Spinal cord (tissue), 10 donors: Measurements from ENCODE around the gene PCDH9. TPM values are rescaled to one million over a fixed set of nuclear protein-coding genes. Genes with fewer than 3 reads are reported as not detected.

Experiments used
- DNase-seq, 6 donors: peaks; one replicate each; pipeline versions ENCODE4 v3.0.0 to v3.0.0-alpha.2; 2013 to 2015; ENCODE audit warnings: low spot score in 6 of 6, low read depth in 4 of 6
- H3K27ac ChIP-seq: one replicate; pipeline ENCODE4 v1.5.1; 2013; ENCODE audit warnings: low read depth, low read length, control low read depth
- H3K27me3 ChIP-seq: one replicate; pipeline ENCODE4 v1.6.1; 2013; ENCODE audit warnings: low read length; ENCODE audit not compliant: control insufficient read depth, insufficient read depth
- H3K36me3 ChIP-seq: one replicate; pipeline ENCODE4 v1.6.1; 2013; ENCODE audit warnings: low read length; ENCODE audit not compliant: control insufficient read depth, insufficient read depth
- H3K4me1 ChIP-seq: one replicate; pipeline ENCODE4 v1.6.1; 2013; ENCODE audit warnings: low read length; ENCODE audit not compliant: control insufficient read depth, insufficient read depth
- H3K4me3 ChIP-seq: one replicate; pipeline ENCODE4 v1.5.1; 2013; ENCODE audit warnings: low read depth, low read length, control low read depth
- H3K9me3 ChIP-seq: one replicate; pipeline ENCODE4 v1.6.1; 2013; ENCODE audit warnings: low read length; ENCODE audit not compliant: control insufficient read depth, insufficient read depth
- WGBS: methylation state at CpG from one replicate; pipeline ENCODE4 v1.1.5; 2013; ENCODE audit warnings: missing lambda C conversion rate; ENCODE audit not compliant: insufficient coverage; 5-methylcytosine and 5-hydroxymethylcytosine counted together
- polyA plus RNA-seq, 2 donors: library from polyadenylated mRNA; unstranded; fragments of 120-200 nt; gene quantifications; one replicate each; pipeline ENCODE4 v1.2.1, GENCODE V29; 2013; ENCODE audit not compliant: insufficient read length in 2 of 2
- total RNA-seq, 2 donors: library from RNA; depleted of rRNA in 1 of 2; stranded (reverse); fragments of 120-200 nt in 1 of 2; fragments of >200 nt in 1 of 2; gene quantifications; one replicate each; pipeline versions ENCODE4 v1.2.3 to v1.2.4, GENCODE V29; 2013 to 2014
- donor health status: healthy.

Gene PCDH9
- total and polyA plus RNA-seq, 4 donors, result 37.6 to 180 (median 60.7) TPM

DNA sequence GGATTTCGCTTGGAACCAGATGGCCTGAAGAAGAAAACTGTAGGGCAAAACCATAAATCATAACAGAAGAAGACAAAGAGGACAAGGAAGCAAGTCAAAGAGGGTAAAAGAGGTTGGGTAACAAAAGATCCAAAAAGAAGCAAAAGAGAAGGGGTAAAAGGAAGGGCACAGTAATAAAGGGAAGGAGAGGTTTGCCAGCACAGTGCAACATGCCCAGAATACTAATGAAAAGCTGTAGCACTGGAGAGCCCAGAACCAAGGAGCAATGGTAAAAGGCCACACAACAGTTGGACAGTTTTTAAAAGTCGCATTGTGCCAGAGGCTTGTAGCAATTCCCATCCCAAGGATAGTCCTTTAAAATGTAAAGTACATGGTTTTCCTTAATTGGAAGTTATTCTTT is 506.6 kb downstream of the PCDH9 start:
- H3K9me3 ChIP-seq, result peaks cover 2% of the 10 kb centered on the region
- no CpG with 5 or more reads among the region's 2 CpGs for WGBS
- H3K4me3 ChIP-seq, result no peak overlapping the region
- no peaks in the 10 kb centered on the region for H3K4me1 ChIP-seq
- no peaks in the 10 kb centered on the region for H3K27me3 ChIP-seq
- H3K27ac ChIP-seq, result peak overlapping the region; percentile 68
- H3K36me3 ChIP-seq, result no peaks in the 10 kb centered on the region
- DNase-seq, result peak in 5 of 6 donors; percentile 64 to 91 (median 70)

DNA sequence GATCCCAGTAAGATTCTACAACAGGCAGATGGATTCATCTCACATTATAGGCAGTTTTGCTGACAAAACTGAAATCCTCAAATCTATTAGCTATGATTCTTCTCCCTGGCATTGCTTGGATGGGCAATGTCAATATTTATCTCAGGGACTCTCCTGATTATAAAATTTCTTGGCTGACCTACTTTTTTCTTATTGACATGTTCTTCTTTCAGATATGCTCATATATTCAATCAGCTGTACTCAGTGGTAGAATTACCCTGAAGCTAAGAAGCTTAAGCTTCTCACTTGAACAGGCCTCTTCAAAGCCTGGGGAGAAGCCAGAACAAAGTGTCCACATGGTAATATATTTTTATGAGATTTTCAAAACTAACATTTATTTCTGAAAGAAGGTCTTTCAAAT is 513.6 kb downstream of the PCDH9 start:
- Histone ChIP-seq H3K9me3 (no peaks in the 10 kb centered on the region), H3K4me1 (no peaks in the 10 kb centered on the region), H3K36me3 (no peaks in the 10 kb centered on the region), H3K27ac (no peak overlapping the region), H3K4me3 (no peak overlapping the region), H3K27me3 (no peaks in the 10 kb centered on the region)
- DNase-seq, result no peak

DNA sequence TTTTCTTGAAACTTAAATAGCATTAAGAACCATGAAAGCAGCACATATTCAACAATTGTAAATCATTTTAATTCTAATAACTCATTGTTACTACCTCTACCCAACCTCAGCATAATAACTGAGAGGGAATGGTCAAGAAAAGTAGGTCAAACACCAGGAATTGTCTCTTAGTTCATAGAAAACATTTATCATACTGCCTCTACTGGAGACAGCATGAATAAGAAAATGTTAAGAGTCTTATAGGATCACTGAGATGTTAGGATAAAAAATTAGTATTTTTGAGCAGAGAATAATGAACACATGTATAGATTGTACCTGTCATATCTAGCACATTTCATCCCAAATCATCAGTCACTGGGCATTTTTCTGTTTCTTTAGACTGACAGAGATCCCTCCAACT is 515.3 kb downstream of the PCDH9 start:
- H3K27ac ChIP-seq, result no peak overlapping the region

DNA sequence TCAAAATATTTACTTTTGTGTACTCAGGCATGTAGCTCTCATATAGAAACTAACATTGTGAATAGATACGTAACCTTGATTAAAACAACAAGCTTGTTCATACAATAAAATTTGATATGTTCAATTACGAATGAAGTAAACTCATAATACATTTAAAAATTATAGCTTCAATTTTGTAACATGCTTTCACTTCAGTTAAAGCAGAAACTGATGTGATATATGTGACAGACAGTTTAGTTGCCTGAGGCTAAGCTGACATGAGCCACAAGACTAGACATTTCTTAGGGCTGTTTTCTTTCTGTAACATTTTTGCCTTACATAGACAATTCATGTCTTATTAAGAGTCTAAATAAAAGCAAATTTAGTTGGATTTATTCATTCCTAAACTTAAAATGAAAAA is 526.0 kb downstream of the PCDH9 start:
- no peak overlapping the region for H3K27ac ChIP-seq

More for the DNA sequence above, 515.3 kb downstream of the PCDH9 start:
- DNase-seq, result no peak
- Histone ChIP-seq H3K4me3 (no peak overlapping the region), H3K27me3 (no peaks in the 10 kb centered on the region), H3K4me1 (no peaks in the 10 kb centered on the region), H3K9me3 (no peaks in the 10 kb centered on the region), H3K36me3 (no peaks in the 10 kb centered on the region)

DNA sequence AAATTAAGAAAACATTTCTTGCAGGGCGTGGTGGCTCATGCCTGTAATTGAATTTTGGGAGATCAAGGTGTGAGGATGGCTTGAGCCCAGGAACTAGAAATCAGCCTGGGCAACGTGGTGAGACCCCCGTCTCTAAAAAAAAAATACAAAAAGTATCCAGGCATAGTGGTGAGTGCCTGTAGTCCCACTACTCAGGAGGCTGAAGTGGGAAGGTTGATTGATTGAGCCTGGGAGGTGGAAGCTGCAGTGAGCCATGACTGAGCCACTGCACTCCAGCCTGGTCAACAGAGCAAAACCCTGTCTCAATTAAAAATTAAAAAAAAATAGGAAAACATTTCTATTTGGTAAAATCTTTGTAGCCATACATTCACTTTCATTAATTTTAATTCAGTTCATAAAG is 526.5 kb downstream of the PCDH9 start:
- WGBS, result no CpG with 5 or more reads among the region's 3 CpGs
- H3K36me3 ChIP-seq, result no peaks in the 10 kb centered on the region
- H3K27ac ChIP-seq, result no peak overlapping the region
- no peak for DNase-seq
- no peak overlapping the region for H3K4me3 ChIP-seq
- no peaks in the 10 kb centered on the region for H3K27me3 ChIP-seq
- H3K4me1 ChIP-seq, result no peaks in the 10 kb centered on the region
- H3K9me3 ChIP-seq, result no peaks in the 10 kb centered on the region

More for the DNA sequence above, 526.0 kb downstream of the PCDH9 start:
- Histone ChIP-seq H3K4me1 (no peaks in the 10 kb centered on the region), H3K27me3 (no peaks in the 10 kb centered on the region), H3K36me3 (no peaks in the 10 kb centered on the region), H3K4me3 (no peak overlapping the region), H3K9me3 (no peaks in the 10 kb centered on the region)
- WGBS, result no CpG with 5 or more reads among the region's 2 CpGs
- DNase-seq, result no peak

DNA sequence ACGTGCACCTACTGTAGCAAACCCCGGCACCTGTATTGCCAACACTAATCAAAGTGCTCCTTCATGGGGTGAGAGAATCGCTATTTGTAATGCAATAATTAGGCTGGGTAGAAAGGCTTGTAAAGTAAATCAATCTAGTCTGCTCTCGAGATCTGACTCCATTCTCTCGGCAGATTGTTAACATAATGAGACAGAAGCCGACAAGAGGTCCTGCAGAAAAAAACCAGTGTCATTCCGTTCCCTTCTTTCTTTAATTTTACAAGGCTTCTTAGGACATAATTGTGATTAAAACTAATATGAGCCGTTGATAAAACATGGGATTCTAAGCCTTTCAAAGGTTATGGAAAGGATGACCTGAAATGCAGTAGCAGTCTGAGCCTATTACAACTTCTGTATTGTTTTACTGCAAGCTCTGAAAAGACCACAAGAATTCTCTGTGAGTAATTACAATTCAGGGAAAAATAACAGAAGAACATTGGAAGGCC is 530.0 kb downstream of the PCDH9 start:
- Histone ChIP-seq H3K9me3 (no peaks in the 10 kb centered on the region), H3K4me3 (peak overlapping the region; percentile 9), H3K27me3 (no peaks in the 10 kb centered on the region), H3K36me3 (no peaks in the 10 kb centered on the region), H3K27ac (peak overlapping the region; percentile 25), H3K4me1 (no peaks in the 10 kb centered on the region)
- no CpG with 5 or more reads among the region's 8 CpGs for WGBS
- DNase-seq, result peak in 2 of 6 donors; percentile 35 to 38

DNA sequence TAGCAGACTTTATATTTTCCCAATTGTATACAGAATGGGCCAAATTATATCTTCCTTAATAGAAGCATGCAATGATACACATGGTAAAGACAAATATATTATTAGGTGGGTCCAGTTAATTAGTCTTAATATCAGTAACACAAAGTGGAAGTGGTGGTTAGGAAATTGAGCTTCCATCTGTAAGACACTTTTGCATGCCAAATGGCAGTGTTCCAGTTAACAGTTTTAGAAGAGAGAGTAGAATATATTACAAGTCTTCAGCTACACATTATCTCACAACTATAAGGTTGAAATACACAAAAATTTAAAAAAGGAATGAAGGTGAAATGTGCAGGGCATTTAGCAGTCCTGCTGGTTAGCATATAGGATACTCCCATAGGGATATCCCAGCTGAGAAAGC is 536.5 kb downstream of the PCDH9 start:
- Histone ChIP-seq H3K27me3 (no peaks in the 10 kb centered on the region), H3K9me3 (no peaks in the 10 kb centered on the region), H3K36me3 (no peaks in the 10 kb centered on the region), H3K4me3 (no peak overlapping the region), H3K4me1 (no peaks in the 10 kb centered on the region), H3K27ac (no peak overlapping the region)
- DNase-seq, result peak in 2 of 6 donors; percentile 54 to 80

DNA sequence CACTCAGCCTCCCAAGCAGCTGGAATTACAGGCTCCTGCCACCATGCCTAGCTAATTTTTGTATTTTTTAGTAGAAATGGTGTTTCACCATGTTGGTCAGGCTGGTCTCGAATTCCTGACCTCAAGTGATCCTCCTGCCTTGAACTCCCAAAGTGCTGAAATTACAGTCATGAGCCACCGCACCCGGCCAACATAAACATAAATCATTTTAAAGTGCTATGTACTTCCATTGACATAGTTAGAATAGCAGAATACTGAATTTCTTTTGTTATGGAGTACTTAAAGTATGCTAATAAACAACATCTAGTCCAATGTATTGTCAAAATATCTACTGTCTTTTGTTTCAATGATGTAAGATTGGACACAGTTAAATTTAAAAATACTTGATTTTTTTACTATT is 539.0 kb downstream of the PCDH9 start:
- Histone ChIP-seq H3K4me3 (no peak overlapping the region), H3K27me3 (no peaks in the 10 kb centered on the region), H3K27ac (no peak overlapping the region), H3K4me1 (no peaks in the 10 kb centered on the region), H3K9me3 (no peaks in the 10 kb centered on the region), H3K36me3 (no peaks in the 10 kb centered on the region)
- no peak for DNase-seq
- WGBS, result no CpG with 5 or more reads among the region's 3 CpGs

DNA sequence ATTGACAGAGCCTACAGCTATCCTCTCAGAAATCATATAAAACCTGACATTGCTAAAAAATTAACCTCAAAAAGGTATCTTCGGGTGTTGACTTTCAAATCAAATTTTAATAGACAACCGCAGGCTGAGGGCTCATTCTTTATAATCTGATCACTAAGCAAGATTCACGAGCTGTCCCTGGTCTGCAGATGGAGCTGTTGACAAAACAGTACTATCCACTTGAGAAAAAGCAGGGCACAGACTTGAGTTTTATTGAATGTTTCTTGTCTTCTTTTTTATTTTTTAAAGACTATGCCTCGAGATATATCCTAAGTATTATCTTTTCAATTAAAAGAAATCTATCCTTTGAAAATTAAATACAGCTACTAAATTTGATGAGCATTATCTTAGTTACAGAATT is 540.5 kb downstream of the PCDH9 start:
- H3K27ac ChIP-seq, result no peak overlapping the region
- H3K9me3 ChIP-seq, result peaks cover 8% of the 10 kb centered on the region
- no peak overlapping the region for H3K4me3 ChIP-seq
- 0% methylated on average over 2 of the region's 4 CpGs for WGBS
- H3K4me1 ChIP-seq, result no peaks in the 10 kb centered on the region
- H3K27me3 ChIP-seq, result no peaks in the 10 kb centered on the region
- peak in 3 of 6 donors; percentile 36 to 88 (median 77) for DNase-seq
- no peaks in the 10 kb centered on the region for H3K36me3 ChIP-seq

DNA sequence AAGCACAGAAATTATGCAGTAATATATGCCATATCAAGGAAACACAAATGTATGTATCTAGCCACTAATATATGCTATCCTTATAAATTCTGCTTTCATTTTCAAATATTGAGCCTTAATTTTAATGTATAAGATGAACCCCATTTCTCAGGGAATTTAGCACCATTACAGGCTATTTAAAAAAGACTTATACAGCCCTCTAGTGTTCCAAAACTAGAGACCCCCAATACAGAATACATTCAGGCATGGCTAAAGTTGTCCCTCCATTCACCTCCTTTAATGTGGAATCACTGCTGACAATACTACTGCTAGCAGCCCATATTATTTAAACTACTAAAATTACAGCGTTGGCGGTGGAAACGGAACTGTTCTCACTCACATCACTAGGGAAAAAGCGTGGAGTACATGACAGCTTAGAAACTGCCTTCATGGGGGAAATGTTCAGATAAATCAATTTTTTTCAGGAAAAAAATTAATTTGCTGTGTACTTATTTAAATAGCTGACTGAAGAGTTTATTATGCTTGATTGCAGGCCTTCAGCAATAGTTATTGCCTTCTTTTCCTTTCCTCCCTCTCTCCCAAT is 541.0 kb downstream of the PCDH9 start:
- Histone ChIP-seq H3K4me1 (no peaks in the 10 kb centered on the region), H3K27ac (no peak overlapping the region), H3K36me3 (no peaks in the 10 kb centered on the region), H3K9me3 (peaks cover 8% of the 10 kb centered on the region), H3K4me3 (no peak overlapping the region), H3K27me3 (no peaks in the 10 kb centered on the region)
- DNase-seq, result peak in 2 of 6 donors; percentile 35 to 79
- WGBS, result no CpG with 5 or more reads among the region's 4 CpGs
